GM23338 (cell line): Measurements from ENCODE around the gene OLIG1. TPM values are rescaled to one million over a fixed set of nuclear protein-coding genes. Genes with fewer than 3 reads are reported as not detected.

Experiments
- ATAC-seq: fragments of 200-7000 bp; cut with Tn5 transposase; 3 replicates; pipeline ENCODE4 v1.9.1; 2020
- DNase-seq: peaks from one replicate; pipeline ENCODE4 v3.0.0-alpha.2; 2015; ENCODE audit warnings: low spot score
- H2AFZ ChIP-seq: fragments of 200-600 bp; sonication (generic); 2 replicates; pipeline ENCODE4 v1.8.0; 2016; ENCODE audit warnings: antibody characterized with exemption, mild to moderate bottlenecking, moderate library complexity
- H3F3A ChIP-seq: fragments of 200-600 bp; sonication (generic); replicated peaks from 2 replicates; pipeline ENCODE4 v1.8.0; 2017; ENCODE audit warnings: antibody characterized with exemption, mixed run types, low read depth
- H3K27ac ChIP-seq: fragments of 200-600 bp; sonication (generic); 2 replicates; pipeline ENCODE4 v1.6.1; 2016; ENCODE audit warnings: low read depth
- H3K27me3 ChIP-seq: fragments of 200-600 bp; sonication (generic); 2 replicates; pipeline ENCODE4 v1.8.0; 2016; ENCODE audit warnings: mild to moderate bottlenecking, mixed run types, moderate library complexity; ENCODE audit not compliant: insufficient read depth
- H3K36me3 ChIP-seq: fragments of 200-600 bp; sonication (generic); 2 replicates; pipeline ENCODE4 v1.8.0; 2016; ENCODE audit warnings: mild to moderate bottlenecking; ENCODE audit not compliant: insufficient read depth
- H3K4me1 ChIP-seq: fragments of 200-600 bp; sonication (generic); 2 replicates; pipeline ENCODE4 v1.8.0; 2016; ENCODE audit warnings: mild to moderate bottlenecking, moderate library complexity; ENCODE audit not compliant: insufficient read depth
- H3K4me2 ChIP-seq: fragments of 200-600 bp; sonication (generic); 2 replicates; pipeline ENCODE4 v1.7.1; 2017; ENCODE audit warnings: mixed run types
- H3K4me3 ChIP-seq: fragments of 200-600 bp; sonication (generic); 2 replicates; pipeline ENCODE4 v1.6.1; 2016; ENCODE audit warnings: mixed run types
- H3K79me2 ChIP-seq: fragments of 200-600 bp; sonication (generic); replicated peaks from 2 replicates; pipeline ENCODE4 v1.8.0; 2017; ENCODE audit warnings: mild to moderate bottlenecking; ENCODE audit not compliant: insufficient read depth
- H3K9me2 ChIP-seq: fragments of 200-600 bp; sonication (generic); 2 replicates; pipeline ENCODE4 v1.8.0; 2017; ENCODE audit not compliant: insufficient read depth
- H4K20me1 ChIP-seq: fragments of 200-600 bp; sonication (generic); replicated peaks from 2 replicates; pipeline ENCODE4 v1.8.0; 2017; ENCODE audit warnings: mild to moderate bottlenecking; ENCODE audit not compliant: insufficient read depth
- H3K27ac Mint-ChIP-seq: 2 replicates; pipeline ENCODE4 v1.8.0; 2020; ENCODE audit warnings: inconsistent platforms, mild to moderate bottlenecking, moderate library complexity, mixed read lengths
- H3K27me3 Mint-ChIP-seq: 3 replicates; pipeline ENCODE4 v1.8.0; 2022; ENCODE audit warnings: low read depth, mild to moderate bottlenecking, moderate library complexity, mixed read lengths, inconsistent platforms; ENCODE audit not compliant: insufficient read depth, poor library complexity
- H3K36me3 Mint-ChIP-seq: 3 replicates; pipeline ENCODE4 v1.8.0; 2021; ENCODE audit warnings: low read depth, mild to moderate bottlenecking, inconsistent platforms, moderate library complexity, mixed read lengths
- H3K4me1 Mint-ChIP-seq: 3 replicates; pipeline ENCODE4 v1.8.0; 2020; ENCODE audit warnings: mild to moderate bottlenecking, inconsistent platforms, mixed read lengths
- H3K4me3 Mint-ChIP-seq: 3 replicates; pipeline ENCODE4 v1.8.0; 2021; ENCODE audit warnings: moderate library complexity, mild to moderate bottlenecking, inconsistent platforms, mixed read lengths
- H3K9me3 Mint-ChIP-seq: 3 replicates; pipeline ENCODE4 v1.8.0; 2020; ENCODE audit warnings: moderate library complexity, mild to moderate bottlenecking, inconsistent platforms, mixed read lengths
- CREB1 ChIP-seq: fragments of 250-450 bp; sonication (Bioruptor Pico); IDR thresholded peaks from 2 replicates; pipeline ENCODE4 v1.5.0; 2020; ENCODE audit warnings: low read depth, mild to moderate bottlenecking, moderate library complexity
- CTCF ChIP-seq, 2 experiments: fragments of 200-600 bp in 1 of 2; sonication (generic) in 1 of 2; conservative IDR thresholded peaks; 2 replicates each; pipeline versions ENCODE4 v1.5.1 to v1.6.1; 2016 to 2017; ENCODE audit warnings: antibody characterized with exemption in 2 of 2, low read depth in 2 of 2, mild to moderate bottlenecking in 2 of 2, moderate library complexity in 1 of 2
- ETS1 ChIP-seq: IDR thresholded peaks from 2 replicates; pipeline ENCODE4 v1.6.1; 2016; ENCODE audit warnings: antibody characterized with exemption
- EZH2phosphoT487 ChIP-seq: fragments of 200-600 bp; sonication (generic); IDR thresholded peaks from one replicate; pipeline ENCODE4 v1.8.1; 2018; ENCODE audit warnings: antibody characterized with exemption; ENCODE audit not compliant: unreplicated experiment
- JUNB ChIP-seq: IDR thresholded peaks from one replicate; pipeline ENCODE4 v1.6.1; 2016; ENCODE audit warnings: antibody characterized with exemption; ENCODE audit not compliant: unreplicated experiment
- REST ChIP-seq: IDR thresholded peaks from one replicate; pipeline ENCODE4 v1.6.1; 2018; ENCODE audit warnings: antibody characterized with exemption; ENCODE audit not compliant: unreplicated experiment
- STAT1 ChIP-seq: IDR thresholded peaks from one replicate; pipeline ENCODE4 v1.6.1; 2016; ENCODE audit warnings: antibody characterized with exemption; ENCODE audit not compliant: unreplicated experiment
- ZNF114 ChIP-seq: fragments of 250-450 bp; sonication (Bioruptor Pico); IDR thresholded peaks from 2 replicates; pipeline ENCODE4 v1.5.0; 2020; ENCODE audit warnings: mild to moderate bottlenecking, moderate library complexity
- ZNF331 ChIP-seq: fragments of 250-450 bp; sonication (Bioruptor Pico); IDR thresholded peaks from 2 replicates; pipeline ENCODE4 v1.5.0; 2020; ENCODE audit warnings: low read depth, mild to moderate bottlenecking, moderate library complexity
- ZNF462 ChIP-seq: fragments of 250-450 bp; sonication (Bioruptor Pico); IDR thresholded peaks from 2 replicates; pipeline ENCODE4 v1.5.0; 2020; ENCODE audit warnings: mild to moderate bottlenecking, moderate library complexity
- polyA plus RNA-seq: library from polyadenylated mRNA; unstranded; fragments of >200 nt; fragmentation: Nextera tagmentation; extraction: Ambion mirVana; gene quantifications from 2 replicates; pipeline ENCODE4 v1.2.1, GENCODE V29; 2016
- total RNA-seq: library from RNA; depleted of rRNA; stranded (reverse); fragments of >200 nt; shearing (Covaris generic); gene quantifications from 2 replicates; pipeline ENCODE4 v1.2.3, GENCODE V29; 2014

Gene OLIG1
- total and polyA plus RNA-seq, 2 experiments from 2014 or later: 0.14 to 0.81 TPM

GRCh38 chr21:33064623-33065390 lies 5.1 kb upstream of the OLIG1 start:
- Histone ChIP-seq H3K4me1 (0 out of 2 replicates have a peak, but pooled peaks cover 14% of the 10 kb centered on the region), H4K20me1 (no peaks in the 10 kb centered on the region; the same call in 1 of the 2 replicates), H3F3A (0 out of 2 replicates have a peak, but pooled peaks cover 6% of the 10 kb centered on the region), H3K9me2 (no peaks in the 10 kb centered on the region), H2AFZ (peak overlapping the region; percentile 84), H3K27me3 (peaks cover 67% of the 10 kb centered on the region), H3K27ac (no peak overlapping the region), H3K36me3 (no peaks in the 10 kb centered on the region), H3K79me2 (no peaks in the 10 kb centered on the region), H3K4me3 (peak overlapping the region; percentile 19; the same call in 1 of the 2 replicates), H3K4me2 (peak overlapping the region; percentile 56)
- ATAC-seq (peak; percentile 78), DNase-seq (peak; percentile 75)
- Mint-ChIP-seq H3K4me1 (peaks cover 22% of the 10 kb centered on the region), H3K36me3 (peaks cover 7% of the 10 kb centered on the region), H3K9me3 (peaks cover 13% of the 10 kb centered on the region), H3K27me3 (peaks cover 30% of the 10 kb centered on the region), H3K27ac (no peak overlapping the region), H3K4me3 (peak overlapping the region; percentile 31)
- TF ChIP-seq ETS1: no peak
- no peak for TF ChIP-seq ZNF114 (CRISPR knock-in tag)
- TF ChIP-seq ZNF331: no peak
- no peak for TF ChIP-seq JUNB
- TF ChIP-seq ZNF462 (CRISPR knock-in tag): no peak
- no peak for TF ChIP-seq CTCF (conservative IDR thresholded peaks at IDR 0.05; ENCODE audit: low read depth in 2 of 2)
- no peak for TF ChIP-seq STAT1
- no peak for TF ChIP-seq EZH2phosphoT487
- TF ChIP-seq REST: no peak
- TF ChIP-seq CREB1 (CRISPR knock-in tag): no peak
